Thymus (tissue), 2 donors: ENCODE measurements around the gene MUC20. TPM values are rescaled to one million over a fixed set of nuclear protein-coding genes. Genes with fewer than 3 reads are reported as not detected.

Source experiments
- polyA plus RNA-seq: library from polyadenylated mRNA; stranded (reverse); fragments of 200-250 nt; gene quantifications from one replicate; pipeline ENCODE4 v1.2.3, GENCODE V29; 2013
- total RNA-seq: library from RNA; stranded (reverse); fragments of 120-200 nt; gene quantifications from one replicate; pipeline ENCODE4 v1.2.4, GENCODE V29; 2013
- donor health status: healthy.

The MUC20 gene
- total and polyA plus RNA-seq, 2 donors = 1.2 to 5.7 TPM

Other genes with a start within 250 kb of the MUC20 start
- gene PPP1R2, start 177.7 kb upstream of the MUC20 start, total RNA-seq = 58.7 TPM
- 76.1 TPM for gene PPP1R2, start 177.7 kb upstream of the MUC20 start, polyA plus RNA-seq
- gene APOD, start 137.0 kb upstream of the MUC20 start, total RNA-seq = 2.9 TPM
- 200 TPM for gene APOD, start 137.0 kb upstream of the MUC20 start, polyA plus RNA-seq
- gene MUC4, start 91.0 kb downstream of the MUC20 start, total RNA-seq = 0.14 TPM
- gene MUC4, start 91.0 kb downstream of the MUC20 start, polyA plus RNA-seq = 1.3 TPM
- gene TNK2, start 187.6 kb downstream of the MUC20 start, total RNA-seq = 13.3 TPM
- 101 TPM for gene TNK2, start 187.6 kb downstream of the MUC20 start, polyA plus RNA-seq